Lower lobe of right lung (tissue), 2 donors: ENCODE data around the gene PARD6G. TPM values are rescaled to one million over a fixed set of nuclear protein-coding genes. Genes with fewer than 3 reads are reported as not detected.
"Not testable (repeated sequence)": the region's sequence is repeated elsewhere in the genome, so short reads cannot be mapped to it uniquely, and the experiment has no call there.

Experiments used
- ATAC-seq, 2 donors: fragments of 200-7000 bp; cut with Tn5 transposase; one replicate each; pipeline ENCODE4 v1.9.1; 2020 to 2022; ENCODE audit warnings: mild to moderate bottlenecking in 2 of 2, moderate library complexity in 2 of 2
- DNase-seq: peaks from one replicate; pipeline ENCODE4 v3.0.0-alpha.2; 2020
- H3K27ac ChIP-seq: fragments of 200-600 bp; one replicate; pipeline ENCODE4 v1.8.0; 2022
- H3K27me3 ChIP-seq: fragments of 200-600 bp; one replicate; pipeline ENCODE4 v1.8.0; 2022; ENCODE audit warnings: low read depth
- H3K36me3 ChIP-seq: fragments of 200-600 bp; one replicate; pipeline ENCODE4 v1.8.0; 2022; ENCODE audit warnings: mild to moderate bottlenecking
- H3K4me1 ChIP-seq: fragments of 200-600 bp; one replicate; pipeline ENCODE4 v1.8.0; 2022
- H3K4me3 ChIP-seq: fragments of 200-600 bp; one replicate; pipeline ENCODE4 v1.8.0; 2022; ENCODE audit warnings: mild to moderate bottlenecking
- H3K9me3 ChIP-seq: fragments of 200-600 bp; one replicate; pipeline ENCODE4 v1.8.0; 2022
- CTCF ChIP-seq: fragments of 200-600 bp; IDR thresholded peaks from one replicate; pipeline ENCODE4 v1.8.0; 2022; ENCODE audit warnings: antibody characterized with exemption, mild to moderate bottlenecking
- intact Hi-C: fragments of 100-400 bp; cut with DNase I; formaldehyde crosslinking; loops from one replicate; pipeline ENCODE4 v1.11.0; 2022
- total RNA-seq: library from RNA; stranded (reverse); fragmentation: NEBNext Ultra II Directional; extraction: Animal tissue kit (Norgen Biotek cat#: 25700); gene quantifications from one replicate; pipeline ENCODE4 v1.2.1, GENCODE V29; 2021
- donor health status: DM: no; HTN: yes; CAD: no; lungs with severe emphysema.

PARD6G gene
- total RNA-seq, 1 donor from 2014 or later, result 7.3 TPM

- DNase-seq, result no peak
- H3K4me1 ChIP-seq, result no peaks in the 10 kb centered on the region
- intact Hi-C loops, result no loop called here
- no peaks in the 10 kb centered on the region for H3K27me3 ChIP-seq
- no peaks in the 10 kb centered on the region for H3K9me3 ChIP-seq
- peak in 1 of 2 donors; percentile 9 for ATAC-seq
- TF ChIP-seq CTCF, result no peak
- no peak overlapping the region for H3K27ac ChIP-seq
- H3K4me3 ChIP-seq, result no peak overlapping the region
- H3K36me3 ChIP-seq, result no peaks in the 10 kb centered on the region
These were observed 19.1 kb downstream of the PARD6G start for GRCh38 chr18:80228051-80228848.

GRCh38 chr18:80227472-80227871 lies 19.8 kb downstream of the PARD6G start:
- no peak for TF ChIP-seq CTCF
- DNase-seq, result no peak
- no peaks in the 10 kb centered on the region for H3K27me3 ChIP-seq
- no peaks in the 10 kb centered on the region for H3K9me3 ChIP-seq
- no peak overlapping the region for H3K4me3 ChIP-seq
- no peak for ATAC-seq
- no peak overlapping the region for H3K27ac ChIP-seq
- H3K4me1 ChIP-seq, result no peaks in the 10 kb centered on the region
- intact Hi-C loops, result no loop called here
- no peaks in the 10 kb centered on the region for H3K36me3 ChIP-seq

DNA sequence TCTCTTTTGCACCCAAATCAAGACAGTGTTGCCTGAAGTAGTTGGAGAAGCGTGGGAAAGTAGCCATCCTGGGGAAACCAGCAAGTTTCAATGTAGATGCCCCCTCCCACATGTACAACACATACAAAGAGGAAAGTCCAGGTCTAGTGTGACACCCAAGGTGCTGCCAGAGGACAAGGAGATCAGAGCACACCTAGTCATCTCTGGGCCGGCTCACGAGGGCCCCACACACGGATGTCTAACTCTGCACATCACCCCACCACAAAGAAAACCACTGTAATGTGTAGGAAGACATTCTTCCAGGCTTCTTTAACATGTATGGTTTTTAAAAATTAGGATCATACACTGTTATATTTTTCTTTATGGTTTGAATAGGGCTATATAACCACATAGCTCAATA lies 21.6 kb downstream of the PARD6G start:
- DNase-seq (no peak), ATAC-seq (no peak)
- Histone ChIP-seq H3K27me3 (no peaks in the 10 kb centered on the region), H3K36me3 (no peaks in the 10 kb centered on the region), H3K4me1 (no peaks in the 10 kb centered on the region), H3K27ac (no peak overlapping the region), H3K9me3 (no peaks in the 10 kb centered on the region), H3K4me3 (no peak overlapping the region)
- intact Hi-C loops, result no loop called here
- TF ChIP-seq CTCF, result no peak

GRCh38 chr18:80223581-80224148 lies 23.6 kb downstream of the PARD6G start:
- DNase-seq (no peak), ATAC-seq (no peak)
- Histone ChIP-seq H3K27ac (no peak overlapping the region), H3K9me3 (no peaks in the 10 kb centered on the region), H3K4me1 (no peaks in the 10 kb centered on the region), H3K4me3 (no peak overlapping the region), H3K27me3 (no peaks in the 10 kb centered on the region), H3K36me3 (no peaks in the 10 kb centered on the region)
- intact Hi-C loops, result no loop called here
- no peak for TF ChIP-seq CTCF

DNA sequence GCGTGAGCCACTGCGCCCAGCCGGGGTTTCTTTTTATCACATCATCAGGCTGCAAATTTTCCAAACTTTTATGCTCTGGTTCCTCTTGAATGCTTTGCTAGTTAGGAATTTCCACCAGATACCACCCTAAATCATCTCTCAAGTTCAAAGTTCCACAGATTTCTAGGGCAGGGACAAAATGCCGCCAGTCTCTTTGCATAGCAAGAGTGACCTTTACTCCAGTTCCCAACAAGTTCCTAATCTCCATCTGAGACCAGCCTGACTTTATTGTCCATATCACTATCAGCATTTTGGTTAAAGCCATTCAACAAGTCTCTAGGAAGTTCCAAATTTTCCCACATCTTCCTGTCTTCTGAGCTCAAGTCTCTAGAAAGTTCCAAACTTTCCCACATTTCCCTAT lies 27.8 kb downstream of the PARD6G start:
- H3K9me3 ChIP-seq, H3K27me3 ChIP-seq, intact Hi-C loops, DNase-seq, H3K4me3 ChIP-seq, H3K4me1 ChIP-seq, ATAC-seq, H3K27ac ChIP-seq, H3K36me3 ChIP-seq: not testable (repeated sequence)
